GM10847 (cell line): ENCODE results near the gene PEG3.

ENCODE experiments used
- POLR2A ChIP-seq: IDR thresholded peaks from 2 replicates; pipeline ENCODE4 v1.6.1; 2011; ENCODE audit not compliant: insufficient read length; ENCODE audit errors: extremely low read depth

PEG3 gene

GRCh38 chr19:56827708-56828107 is 12.8 kb downstream of the PEG3 start:
- no peak for TF ChIP-seq POLR2A

GRCh38 chr19:56823956-56824355 is 16.6 kb downstream of the PEG3 start:
- TF ChIP-seq POLR2A, result no peak

- no peak for TF ChIP-seq POLR2A
Observed at GRCh38 chr19:56823417-56823816, 17.1 kb downstream of the PEG3 start.

GRCh38 chr19:56822755-56823154 is 17.8 kb downstream of the PEG3 start:
- TF ChIP-seq POLR2A, result no peak

- TF ChIP-seq POLR2A, result no peak
Observed at GRCh38 chr19:56821675-56822074, 18.9 kb downstream of the PEG3 start.

- no peak for TF ChIP-seq POLR2A
Observed at GRCh38 chr19:56821209-56821608, 19.3 kb downstream of the PEG3 start.

GRCh38 chr19:56819166-56819565 is 21.4 kb downstream of the PEG3 start:
- TF ChIP-seq POLR2A, result no peak

GRCh38 chr19:56814656-56815055 is 25.9 kb downstream of the PEG3 start:
- TF ChIP-seq POLR2A, result no peak

GRCh38 chr19:56813531-56813930 is 27.0 kb downstream of the PEG3 start:
- no peak for TF ChIP-seq POLR2A

- TF ChIP-seq POLR2A, result no peak
Observed at GRCh38 chr19:56811480-56811879, 29.0 kb downstream of the PEG3 start.

GRCh38 chr19:56810260-56810659 is 30.3 kb downstream of the PEG3 start:
- no peak for TF ChIP-seq POLR2A

GRCh38 chr19:56808717-56809392 is 31.7 kb downstream of the PEG3 start:
- no peak for TF ChIP-seq POLR2A

GRCh38 chr19:56806639-56807038 is 33.9 kb downstream of the PEG3 start:
- no peak for TF ChIP-seq POLR2A
